Mononuclear cell (primary cell): ENCODE data around the gene TRAPPC2L. TPM values are rescaled to one million over a fixed set of nuclear protein-coding genes. Genes with fewer than 3 reads are reported as not detected.

Experiments
- H3K27me3 ChIP-seq: 2 replicates; pipeline ENCODE4 v1.6.0; 2011; ENCODE audit warnings: low read length, control low read depth; ENCODE audit not compliant: insufficient read depth
- H3K4me1 ChIP-seq: 2 replicates; pipeline ENCODE4 v1.5.1; 2011; ENCODE audit warnings: mild to moderate bottlenecking, low read length, control low read depth; ENCODE audit not compliant: insufficient read depth
- H3K4me3 ChIP-seq: 2 replicates; pipeline ENCODE4 v1.5.1; 2011; ENCODE audit warnings: mild to moderate bottlenecking, low read length, moderate library complexity
- H3K9me3 ChIP-seq: 2 replicates; pipeline ENCODE4 v1.5.1; 2011; ENCODE audit warnings: low read depth, mild to moderate bottlenecking, control low read depth, low read length
- total RNA-seq: library from RNA; depleted of rRNA; stranded (reverse); fragments of >200 nt; gene quantifications from one replicate; pipeline ENCODE4 v1.2.3, GENCODE V29; 2012

The TRAPPC2L gene
- total RNA-seq, 1 donor, result 24.0 TPM

DNA sequence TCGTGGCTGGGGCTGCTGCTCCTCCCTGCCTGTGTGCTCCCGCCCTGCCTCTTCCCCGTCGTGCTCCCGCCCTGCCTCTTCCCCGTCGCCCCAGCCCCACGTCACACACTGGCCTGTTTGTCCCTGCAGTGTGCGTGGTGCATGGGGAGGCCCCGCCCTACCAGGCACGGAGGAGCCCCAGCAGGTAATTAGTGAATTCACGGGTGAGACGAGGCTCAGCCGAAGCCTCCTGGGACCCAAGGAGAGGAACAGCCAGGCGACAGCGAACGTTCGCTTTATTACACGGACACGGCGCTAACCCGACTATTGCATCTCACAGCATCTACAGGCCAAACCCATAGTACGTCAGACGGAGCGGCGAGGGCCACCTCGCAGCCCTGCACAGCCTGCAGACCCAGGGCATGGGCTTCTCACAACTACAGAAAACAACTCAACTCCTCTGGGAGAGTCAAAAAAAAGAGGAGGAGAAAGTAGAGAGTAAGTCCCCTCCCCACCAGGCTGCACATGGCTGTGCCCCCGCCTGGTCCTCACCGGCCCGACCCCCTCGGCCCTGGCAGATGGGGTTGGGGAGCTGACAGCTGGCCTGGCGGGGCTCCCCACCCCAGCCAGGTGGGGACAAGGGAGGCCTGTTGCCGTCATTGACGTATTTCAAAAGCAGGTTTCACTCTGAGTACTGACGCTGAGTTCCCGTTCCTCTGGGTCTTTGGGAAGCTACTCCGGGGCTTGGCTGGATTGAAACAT lies 13.9 kb downstream of the TRAPPC2L start:
- H3K4me3 ChIP-seq, result no peak overlapping the region
- H3K4me1 ChIP-seq, result peaks cover 11% of the 10 kb centered on the region
- H3K9me3 ChIP-seq, result no peaks in the 10 kb centered on the region
- peaks cover 3% of the 10 kb centered on the region for H3K27me3 ChIP-seq

DNA sequence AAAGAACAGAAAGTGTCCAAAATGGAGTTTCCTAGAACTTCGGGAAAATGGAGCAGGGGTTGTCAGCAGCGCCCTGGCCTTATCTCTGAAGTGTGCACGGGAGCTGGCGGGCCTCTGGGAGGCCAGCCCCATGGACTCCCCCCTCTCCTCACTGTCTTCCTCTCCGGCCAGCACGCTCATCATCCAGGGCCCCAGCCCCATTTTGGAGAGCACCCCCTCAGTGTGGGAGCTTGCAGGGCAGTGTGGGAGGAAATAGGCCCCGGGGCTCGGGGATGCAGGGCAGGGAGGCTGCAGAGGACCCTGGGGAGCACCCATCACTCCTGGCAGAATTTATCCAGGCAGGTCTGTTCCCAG lies 14.4 kb downstream of the TRAPPC2L start:
- Histone ChIP-seq H3K4me3 (no peak overlapping the region), H3K9me3 (no peaks in the 10 kb centered on the region), H3K4me1 (peaks cover 11% of the 10 kb centered on the region), H3K27me3 (peaks cover 3% of the 10 kb centered on the region)

DNA sequence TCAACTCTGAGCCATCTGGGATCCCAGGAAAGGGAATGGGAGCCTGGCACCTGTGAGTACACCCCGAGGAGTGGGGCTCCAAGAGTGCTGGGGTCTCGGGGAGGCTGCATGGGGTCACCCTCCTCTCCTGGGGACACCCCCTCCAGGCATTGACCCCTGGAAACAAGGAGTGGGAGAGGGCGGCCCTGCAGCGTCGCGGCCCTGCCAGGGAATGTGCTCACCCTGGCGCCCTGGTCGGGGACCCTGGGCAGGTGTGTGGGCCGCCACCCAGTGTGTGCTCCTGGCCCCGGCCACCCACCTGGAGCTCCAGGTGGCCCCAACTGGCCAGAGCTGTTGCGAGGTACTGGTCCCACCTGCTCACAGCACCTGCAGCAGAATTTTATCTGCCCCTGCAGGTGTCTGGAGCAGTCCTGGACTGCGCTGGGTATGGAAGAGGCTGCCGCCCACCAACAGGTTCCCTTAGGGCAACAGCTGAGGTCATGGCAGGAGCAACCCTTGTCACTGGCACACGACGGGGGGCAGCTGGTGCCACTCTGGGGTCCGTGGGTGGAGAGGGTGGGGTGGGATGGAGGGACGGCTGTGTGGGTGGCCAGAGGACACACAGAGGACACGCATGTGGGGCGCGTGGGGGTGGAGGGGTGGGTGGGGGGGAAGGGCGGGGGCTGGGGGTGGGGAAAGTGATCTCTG lies 14.9 kb downstream of the TRAPPC2L start:
- H3K27me3 ChIP-seq, result peaks cover 3% of the 10 kb centered on the region
- H3K4me3 ChIP-seq, result no peak overlapping the region
- no peaks in the 10 kb centered on the region for H3K9me3 ChIP-seq
- peaks cover 11% of the 10 kb centered on the region for H3K4me1 ChIP-seq

DNA sequence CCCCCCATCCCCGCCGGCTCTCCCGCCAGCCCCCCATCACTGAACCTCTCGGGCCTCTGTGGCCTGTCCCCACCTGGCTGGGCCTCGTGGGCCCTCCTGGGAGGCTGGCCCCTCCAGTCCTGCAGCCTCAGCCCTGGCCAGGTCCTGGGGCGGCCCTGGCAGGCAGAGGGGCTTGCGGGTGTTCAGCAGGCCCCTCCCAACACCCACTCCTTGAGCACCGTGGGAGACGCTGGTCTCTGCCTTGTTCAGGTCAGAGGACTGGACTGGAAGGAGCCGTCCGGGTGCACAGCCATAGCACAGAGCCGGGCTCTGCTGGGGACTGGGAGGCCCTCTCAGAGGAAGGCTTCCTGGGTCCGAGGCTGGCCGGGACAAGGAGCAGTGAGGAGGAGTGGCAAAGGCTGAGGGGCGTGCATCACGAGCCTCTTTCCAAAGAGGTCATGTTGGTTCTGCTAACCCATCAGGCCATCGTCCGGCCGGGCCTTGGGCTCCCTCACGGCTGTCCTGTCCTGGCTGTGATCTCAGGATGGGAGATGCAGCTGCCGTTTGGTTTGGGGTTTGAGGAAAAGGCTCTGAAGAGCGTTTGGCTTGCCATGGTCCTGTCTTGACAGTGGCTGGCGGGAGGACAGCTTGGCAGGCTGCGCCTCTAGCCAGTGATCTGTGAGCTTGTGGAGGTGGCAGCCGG lies 15.9 kb downstream of the TRAPPC2L start:
- no peaks in the 10 kb centered on the region for H3K9me3 ChIP-seq
- peaks cover 11% of the 10 kb centered on the region for H3K4me1 ChIP-seq
- H3K27me3 ChIP-seq, result peaks cover 3% of the 10 kb centered on the region
- no peak overlapping the region for H3K4me3 ChIP-seq

DNA sequence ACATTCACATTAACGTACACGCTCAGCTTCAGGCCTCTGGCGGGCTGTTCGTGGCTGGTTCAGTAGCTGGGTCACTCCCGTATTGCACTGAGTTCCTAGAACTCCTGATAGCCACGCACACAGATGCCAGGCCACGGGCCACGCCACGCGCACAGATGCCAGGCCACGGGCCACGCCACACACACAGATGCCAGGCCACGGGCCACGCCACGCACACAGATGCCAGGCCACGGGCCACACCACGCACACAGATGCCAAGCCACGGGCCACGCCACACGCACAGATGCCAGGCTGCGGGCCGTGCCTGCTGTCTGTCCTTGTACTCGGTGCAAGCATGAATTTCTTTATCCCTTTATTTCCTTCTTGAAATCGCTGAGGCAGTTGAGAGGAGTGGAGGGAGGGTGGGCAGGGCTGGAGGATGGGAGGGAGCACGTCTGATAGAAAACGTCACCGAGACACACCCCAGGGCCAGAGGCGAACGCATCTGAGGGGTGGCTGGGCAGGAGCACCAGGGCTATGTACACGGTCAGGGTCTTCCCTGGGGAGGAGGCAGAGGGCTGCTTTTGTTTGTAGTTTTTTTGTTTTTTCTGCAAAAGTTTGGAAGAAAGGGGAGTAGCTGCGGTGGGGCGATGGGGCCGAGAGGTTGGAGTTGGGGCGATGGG lies 18.1 kb downstream of the TRAPPC2L start:
- Histone ChIP-seq H3K27me3 (peaks cover 3% of the 10 kb centered on the region), H3K4me3 (no peak overlapping the region), H3K9me3 (no peaks in the 10 kb centered on the region), H3K4me1 (peaks cover 11% of the 10 kb centered on the region)

DNA sequence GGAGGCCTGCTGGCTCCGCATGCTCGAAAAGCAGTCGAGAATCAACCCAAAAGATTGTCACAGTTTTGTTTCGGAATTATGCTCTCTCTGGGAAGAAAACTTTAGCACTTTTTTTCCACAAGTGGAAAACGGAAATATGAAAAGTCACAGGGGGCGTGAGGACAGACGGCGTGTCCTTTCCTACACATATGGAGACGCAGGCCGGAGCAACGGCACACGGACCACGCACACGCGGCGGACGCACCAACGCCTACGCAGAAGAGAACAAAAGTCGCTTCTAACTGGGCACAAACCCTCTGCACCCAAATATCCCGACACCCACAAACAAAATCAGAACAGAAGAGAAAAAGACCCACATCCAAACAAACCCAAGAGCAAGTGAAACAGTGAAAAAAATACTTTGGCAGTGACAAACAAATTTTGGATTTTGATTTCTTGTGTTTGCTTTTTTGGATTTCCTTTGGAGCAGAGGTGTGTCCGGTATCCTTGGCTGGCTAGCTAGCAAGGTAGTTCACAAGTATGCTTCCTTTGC lies 18.8 kb downstream of the TRAPPC2L start:
- peaks cover 2% of the 10 kb centered on the region for H3K27me3 ChIP-seq
- no peak overlapping the region for H3K4me3 ChIP-seq
- H3K4me1 ChIP-seq, result peaks cover 6% of the 10 kb centered on the region
- no peaks in the 10 kb centered on the region for H3K9me3 ChIP-seq

DNA sequence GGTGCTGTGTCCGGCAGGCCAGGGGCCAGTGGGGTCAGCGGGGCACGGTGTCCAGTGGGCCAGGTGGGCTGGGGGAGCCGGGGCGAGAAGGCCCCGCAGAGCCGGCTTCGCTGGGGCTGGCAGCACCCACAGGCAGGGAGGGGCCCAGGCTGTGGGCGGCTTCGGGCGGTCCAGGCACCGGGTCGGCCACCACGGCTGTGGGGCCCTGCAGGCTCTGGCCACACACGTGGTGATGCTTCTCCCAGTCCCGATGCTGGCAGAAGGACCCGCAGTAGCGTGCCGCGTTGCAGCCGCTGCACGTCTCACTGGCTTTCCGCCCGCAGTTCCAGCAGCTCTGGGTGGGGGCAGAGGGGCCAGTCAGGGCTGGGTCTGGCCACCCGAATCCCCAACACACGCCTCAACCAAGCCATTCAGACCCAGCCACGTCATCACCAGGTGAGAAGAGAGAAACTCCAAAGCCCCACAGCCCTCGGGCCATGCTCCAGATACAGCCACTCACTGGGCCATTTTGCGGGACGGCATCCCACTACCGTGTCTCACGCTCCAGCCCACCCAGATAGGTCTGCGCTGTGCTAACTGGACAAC lies 20.1 kb downstream of the TRAPPC2L start:
- Histone ChIP-seq H3K4me1 (no peaks in the 10 kb centered on the region), H3K4me3 (no peak overlapping the region), H3K9me3 (no peaks in the 10 kb centered on the region), H3K27me3 (no peaks in the 10 kb centered on the region)

DNA sequence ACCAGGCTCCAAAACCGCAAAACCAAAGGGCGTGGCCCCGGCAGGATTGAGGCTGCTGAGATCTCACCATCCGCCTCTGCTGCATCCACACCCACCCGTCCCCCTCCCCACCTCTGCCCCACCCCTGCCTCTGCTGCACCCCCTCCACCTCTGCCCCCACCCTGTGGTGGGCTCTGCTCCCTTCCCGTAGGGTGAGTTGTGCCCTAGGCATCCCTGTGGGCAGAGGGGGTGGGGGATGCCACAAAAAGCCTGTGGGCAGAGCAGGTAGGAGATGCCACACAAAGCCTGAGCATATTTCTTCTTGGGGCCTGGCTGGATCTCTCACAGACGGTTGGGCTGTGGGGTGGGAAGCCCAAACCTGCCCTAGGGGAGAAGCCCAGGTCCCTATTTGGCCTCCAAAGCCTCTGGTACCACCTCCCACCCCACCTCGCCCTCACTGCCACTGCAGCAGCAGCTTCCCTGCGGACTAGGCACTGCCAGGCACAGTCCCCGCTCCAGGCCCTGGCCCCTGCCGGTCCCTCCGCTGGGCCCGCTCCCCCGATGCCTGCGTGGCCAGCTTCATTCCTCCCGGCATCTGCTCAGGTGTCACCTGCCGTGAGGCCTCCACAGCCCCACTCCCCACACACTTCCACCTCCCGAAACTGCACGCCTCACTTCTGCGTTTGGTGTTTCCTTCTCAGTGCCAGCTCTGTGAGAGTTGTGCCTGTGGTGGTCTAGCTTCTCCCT lies 20.8 kb downstream of the TRAPPC2L start:
- Histone ChIP-seq H3K4me1 (peaks cover 3% of the 10 kb centered on the region), H3K27me3 (no peaks in the 10 kb centered on the region), H3K4me3 (no peak overlapping the region), H3K9me3 (no peaks in the 10 kb centered on the region)

DNA sequence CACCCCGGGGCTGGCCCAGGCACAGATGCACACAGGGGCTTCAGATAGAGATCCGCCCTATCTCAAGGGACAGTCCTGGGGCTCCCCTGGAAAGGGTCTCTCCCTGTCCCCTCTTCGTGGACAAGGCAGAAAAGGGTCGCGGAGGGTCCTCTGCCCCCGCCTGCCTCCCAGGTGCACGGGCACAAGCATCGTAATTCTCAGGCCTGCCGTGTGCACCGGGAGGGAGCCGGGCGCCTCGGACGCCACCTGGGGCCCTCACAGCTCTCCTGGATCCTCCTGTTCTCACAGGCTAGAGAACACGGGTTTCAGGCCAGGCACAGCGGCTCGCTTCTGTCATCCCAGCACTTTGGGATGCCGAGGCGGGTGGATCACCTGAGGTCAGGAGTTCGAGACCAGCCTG lies 21.4 kb downstream of the TRAPPC2L start:
- no peaks in the 10 kb centered on the region for H3K27me3 ChIP-seq
- peaks cover 3% of the 10 kb centered on the region for H3K4me1 ChIP-seq
- H3K9me3 ChIP-seq, result no peaks in the 10 kb centered on the region

DNA sequence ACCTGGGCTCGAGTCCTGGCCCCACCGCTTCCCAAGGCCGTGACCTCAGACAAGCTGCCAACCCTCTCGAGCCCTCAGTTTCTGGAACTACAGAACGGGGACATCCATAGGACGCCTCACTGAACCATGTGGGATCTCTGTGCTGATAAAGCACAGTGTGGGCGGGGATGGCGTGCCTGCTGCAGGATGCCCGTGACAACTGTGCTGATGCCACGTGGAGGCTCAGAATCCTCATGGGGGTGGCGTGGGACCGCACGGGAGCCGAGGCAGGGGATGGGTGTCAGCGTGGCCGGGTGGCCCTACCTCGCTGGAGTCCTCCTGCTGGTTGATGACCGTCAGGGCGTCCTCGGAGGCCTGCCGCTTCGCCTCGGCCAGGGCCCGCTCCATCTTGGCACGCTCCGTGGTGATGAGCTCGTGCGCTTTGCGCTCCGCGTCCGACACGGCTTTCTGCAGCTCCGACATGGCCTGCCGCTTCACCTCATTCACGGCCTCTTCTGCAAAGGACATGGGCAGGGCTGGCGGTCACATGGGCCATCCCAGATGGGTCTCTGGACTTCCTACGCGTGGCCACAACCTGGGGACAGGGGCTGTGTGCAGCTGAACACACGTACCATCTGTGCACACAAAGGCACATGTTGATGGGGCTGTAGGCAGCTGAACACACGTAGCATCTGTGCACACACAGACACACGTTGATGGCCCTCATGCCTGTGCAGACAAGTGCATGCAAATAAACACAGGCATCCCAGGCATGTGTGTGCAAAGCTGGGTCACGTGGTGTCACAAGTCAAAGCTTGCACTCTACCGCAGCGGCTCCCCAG lies 22.2 kb downstream of the TRAPPC2L start:
- peaks cover 3% of the 10 kb centered on the region for H3K4me1 ChIP-seq

More for the DNA sequence above, 21.4 kb downstream of the TRAPPC2L start:
- no peak overlapping the region for H3K4me3 ChIP-seq

DNA sequence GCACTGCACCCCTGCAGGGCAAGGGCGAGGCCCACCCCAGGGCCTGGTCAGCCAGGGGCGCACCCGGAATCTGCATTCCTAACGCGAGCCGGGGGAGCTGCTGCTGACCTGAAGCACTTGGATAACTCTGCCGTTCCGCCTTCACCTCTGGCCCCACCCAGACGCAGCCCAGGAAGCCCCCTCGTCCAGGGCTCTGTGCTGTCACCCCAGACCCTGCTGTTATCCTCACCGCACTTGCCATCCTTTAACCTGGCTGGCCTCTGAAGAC lies 22.8 kb downstream of the TRAPPC2L start:
- H3K4me1 ChIP-seq, result peaks cover 3% of the 10 kb centered on the region
- no peaks in the 10 kb centered on the region for H3K9me3 ChIP-seq
- H3K4me3 ChIP-seq, result no peak overlapping the region
- no peaks in the 10 kb centered on the region for H3K27me3 ChIP-seq

More for the DNA sequence above, 22.2 kb downstream of the TRAPPC2L start:
- H3K9me3 ChIP-seq, result no peaks in the 10 kb centered on the region
- no peaks in the 10 kb centered on the region for H3K27me3 ChIP-seq
- no peak overlapping the region for H3K4me3 ChIP-seq

DNA sequence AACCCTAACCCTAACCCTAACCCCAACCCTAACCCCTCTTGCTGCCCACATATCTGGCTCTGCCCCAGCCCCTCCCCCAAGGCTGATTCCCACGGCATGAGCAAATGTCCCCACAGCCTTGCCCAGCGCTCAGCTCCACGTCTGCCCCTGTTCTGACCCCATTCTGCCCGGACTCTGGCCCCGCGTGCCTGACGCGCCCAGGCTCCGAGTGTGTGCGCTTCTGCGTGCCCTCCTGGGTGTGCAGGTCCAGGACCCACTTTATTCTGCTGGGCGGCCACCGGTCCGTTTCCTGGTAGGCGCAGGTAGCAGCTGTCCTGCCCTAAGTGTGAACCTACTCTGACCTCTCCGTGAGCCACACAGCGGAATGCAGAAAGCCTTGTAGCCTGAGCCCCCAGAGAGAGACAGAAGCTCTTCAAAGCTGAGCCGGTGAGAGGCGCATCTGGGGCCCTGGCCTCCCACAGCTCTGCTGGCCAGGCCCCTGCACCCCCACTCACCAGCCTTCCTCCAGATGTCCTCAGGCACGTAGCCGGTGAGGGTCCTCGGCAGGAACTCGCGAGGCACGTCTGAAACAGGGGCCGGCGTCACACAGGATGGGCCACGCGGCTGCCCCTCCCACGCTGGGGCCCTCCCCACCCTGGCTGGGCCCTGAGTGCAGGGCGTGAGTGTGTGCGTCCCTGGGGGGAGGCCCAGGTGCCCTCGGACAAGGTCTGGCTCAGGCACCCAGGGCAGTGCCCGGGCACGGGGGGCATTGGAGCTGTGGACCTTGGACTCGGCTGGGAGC lies 23.5 kb downstream of the TRAPPC2L start:
- Histone ChIP-seq H3K4me3 (no peak overlapping the region), H3K27me3 (no peaks in the 10 kb centered on the region), H3K4me1 (peaks cover 3% of the 10 kb centered on the region), H3K9me3 (no peaks in the 10 kb centered on the region)

DNA sequence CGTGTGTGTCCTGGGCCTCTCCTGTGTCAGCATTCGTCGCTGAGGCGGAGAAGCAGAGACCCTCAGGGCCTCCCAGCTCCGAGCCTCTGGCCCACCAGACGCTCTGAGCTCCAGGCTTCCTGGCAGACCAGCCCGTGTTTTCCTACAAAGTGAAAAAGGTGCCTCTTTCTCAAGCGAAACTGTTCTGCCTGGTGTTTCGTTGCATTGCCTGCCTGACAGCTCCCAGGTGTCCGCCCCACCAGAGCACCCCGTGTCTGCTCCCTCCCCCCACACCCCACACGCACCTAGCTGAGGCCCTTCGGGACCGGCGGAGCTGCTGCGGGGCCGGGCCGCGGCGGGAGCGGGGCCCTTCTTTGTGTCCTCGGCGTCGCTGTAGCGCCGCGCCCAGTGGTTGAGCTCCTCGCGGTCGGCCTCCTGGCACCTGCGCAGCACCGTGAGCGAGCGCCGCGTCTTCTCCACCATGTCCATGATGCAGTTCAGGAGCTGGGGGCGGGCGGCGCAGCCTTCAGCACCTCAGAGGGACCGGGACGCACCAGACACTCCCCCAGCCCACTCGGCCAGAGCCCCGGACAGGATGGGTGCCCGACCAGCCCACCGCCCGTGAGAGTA lies 24.2 kb downstream of the TRAPPC2L start:
- Histone ChIP-seq H3K4me3 (no peak overlapping the region), H3K27me3 (no peaks in the 10 kb centered on the region), H3K9me3 (no peaks in the 10 kb centered on the region), H3K4me1 (peaks cover 3% of the 10 kb centered on the region)
